GM18499 (cell line): Measurements from ENCODE around the gene RHBDD1.
A peak's percentile ranks its signal among the peaks of the same experiment; 100 is the strongest.

Source experiments
- ATAC-seq: cut with Tn5 transposase; IDR thresholded peaks from one replicate; pipeline ENCODE4 v1.9.1; 2021; ENCODE audit warnings: moderate number of reproducible peaks; ENCODE audit not compliant: insufficient read depth, unreplicated experiment

RHBDD1 gene, protein sequence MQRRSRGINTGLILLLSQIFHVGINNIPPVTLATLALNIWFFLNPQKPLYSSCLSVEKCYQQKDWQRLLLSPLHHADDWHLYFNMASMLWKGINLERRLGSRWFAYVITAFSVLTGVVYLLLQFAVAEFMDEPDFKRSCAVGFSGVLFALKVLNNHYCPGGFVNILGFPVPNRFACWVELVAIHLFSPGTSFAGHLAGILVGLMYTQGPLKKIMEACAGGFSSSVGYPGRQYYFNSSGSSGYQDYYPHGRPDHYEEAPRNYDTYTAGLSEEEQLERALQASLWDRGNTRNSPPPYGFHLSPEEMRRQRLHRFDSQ

GRCh38 chr2:226835796-226836547 lies at the start of gene RHBDD1:
Gene RHBDD1, plus strand, starts transcription at chr2:226836054. Its CDS starts 28,640 bp downstream, at chr2:226864694.
- peak; percentile 81 for ATAC-seq

DNA sequence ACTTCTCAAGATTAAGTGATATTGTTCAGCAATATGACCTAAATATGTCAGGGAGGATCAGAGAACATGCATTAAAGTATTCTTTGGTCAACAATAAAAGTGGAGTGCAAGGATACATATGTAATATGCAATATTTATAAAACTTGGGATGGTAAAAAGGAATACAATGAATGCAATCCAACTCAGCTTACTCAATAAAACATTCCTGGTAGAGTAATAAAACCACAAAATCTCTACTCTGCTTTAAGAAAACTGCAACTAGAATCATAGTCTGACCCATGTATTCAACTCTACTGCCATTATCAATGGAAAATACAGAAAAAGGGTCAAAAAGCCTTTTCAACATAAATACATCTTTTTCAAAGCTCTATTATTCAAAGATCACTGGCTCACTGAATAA lies 47.8 kb upstream of the RHBDD1 start:
- ATAC-seq, result no peak

DNA sequence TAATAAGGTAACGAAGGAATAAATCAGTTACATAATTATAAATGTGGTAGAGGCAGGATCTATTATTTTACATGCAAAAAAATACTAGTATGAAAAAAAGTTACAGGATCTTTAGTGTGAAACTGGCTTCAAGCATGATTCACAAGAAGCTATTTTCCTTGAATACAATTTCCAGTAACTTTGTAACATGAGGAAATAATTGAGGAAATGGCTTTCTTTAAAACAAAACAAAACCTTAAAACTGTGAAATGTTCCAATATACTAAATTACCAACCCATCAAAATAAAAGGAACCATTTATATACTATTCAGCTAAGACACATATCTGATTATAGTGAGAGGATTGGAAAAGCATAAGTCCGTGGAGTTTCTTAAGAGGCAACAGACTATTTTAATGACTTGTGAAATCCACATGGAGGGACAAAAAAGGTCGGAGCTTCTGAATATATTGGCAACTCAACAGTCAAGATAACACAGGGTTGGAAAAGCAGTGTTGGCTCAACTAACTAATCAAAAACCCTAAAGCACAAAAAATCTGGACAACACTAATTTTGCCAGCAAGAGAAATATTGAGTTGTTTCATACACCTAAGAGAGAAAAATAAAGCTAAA lies 46.9 kb upstream of the RHBDD1 start:
- no peak for ATAC-seq

DNA sequence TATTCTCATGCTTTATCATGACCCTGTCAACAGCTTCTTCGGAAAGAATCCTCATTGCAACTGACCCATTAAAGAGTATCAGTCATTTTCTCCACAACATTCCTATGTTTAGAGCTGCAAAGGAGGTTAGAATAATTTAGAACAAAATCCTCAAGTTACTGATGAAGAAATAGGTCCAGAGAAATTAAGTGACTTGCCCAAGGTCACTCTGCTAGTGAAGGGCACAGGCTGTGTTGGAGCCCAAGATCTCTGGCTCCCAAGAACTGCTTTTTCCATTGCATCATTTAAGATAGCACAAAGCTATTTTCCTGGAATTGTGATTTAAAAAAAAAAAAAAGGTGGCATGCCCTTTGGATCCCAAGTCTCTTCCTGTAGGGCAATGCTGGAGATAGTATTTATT lies 45.8 kb upstream of the RHBDD1 start:
- ATAC-seq, result no peak

- no peak for ATAC-seq
These were observed 45.4 kb upstream of the RHBDD1 start for GRCh38 chr2:226790431-226790830.

DNA sequence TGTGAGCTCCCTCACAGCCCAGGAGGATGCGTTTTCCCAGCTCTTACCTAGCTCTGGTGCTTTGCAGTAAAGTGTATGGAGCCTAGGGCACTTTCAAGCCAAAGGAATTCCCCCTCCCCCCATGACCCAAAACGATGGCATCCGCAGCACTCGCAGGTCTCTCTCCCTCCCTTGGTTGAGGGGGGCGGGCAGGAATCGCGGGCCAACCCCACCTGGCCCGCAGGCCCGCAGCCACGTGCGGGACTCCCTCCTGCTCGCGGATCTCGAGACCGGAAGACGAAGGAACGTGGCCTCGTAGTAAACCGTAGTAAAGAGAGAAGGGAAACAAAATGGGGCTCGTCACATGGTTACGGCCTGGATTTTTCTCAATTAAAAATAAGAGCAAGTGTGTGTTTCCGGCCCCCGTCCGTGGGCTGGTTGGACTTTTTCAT lies 44.8 kb upstream of the RHBDD1 start:
- peak; percentile 45 for ATAC-seq

DNA sequence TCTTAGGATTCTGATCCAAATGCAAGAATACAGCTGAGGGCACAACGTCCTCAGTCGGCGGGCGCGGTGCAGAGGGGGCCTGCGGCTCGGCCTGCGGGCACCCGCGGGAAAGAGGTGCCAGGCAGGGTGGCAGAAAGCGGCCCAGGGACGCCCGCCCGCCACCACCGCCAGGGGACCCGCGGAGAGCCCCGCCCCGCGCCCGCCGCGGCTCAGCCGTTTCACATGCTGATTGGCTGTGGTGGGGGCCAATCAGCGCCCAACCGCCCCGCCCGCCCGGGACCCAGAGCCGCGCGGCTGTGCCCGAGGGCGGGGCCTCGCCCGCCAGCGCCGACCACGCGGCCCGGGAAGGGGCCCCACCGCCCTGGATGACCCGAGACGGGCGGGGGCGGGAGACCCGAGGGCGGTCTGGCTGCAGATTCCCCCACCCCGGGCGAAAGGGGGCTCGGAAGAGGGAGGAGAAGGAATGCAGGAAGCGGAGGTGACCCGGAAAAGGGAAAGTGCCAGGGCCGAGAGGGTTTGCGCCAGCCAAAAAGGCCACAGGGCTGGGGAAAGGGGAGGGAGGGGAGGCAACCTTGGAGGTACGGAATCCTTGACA lies 44.3 kb upstream of the RHBDD1 start:
- peak; percentile 65 for ATAC-seq

DNA sequence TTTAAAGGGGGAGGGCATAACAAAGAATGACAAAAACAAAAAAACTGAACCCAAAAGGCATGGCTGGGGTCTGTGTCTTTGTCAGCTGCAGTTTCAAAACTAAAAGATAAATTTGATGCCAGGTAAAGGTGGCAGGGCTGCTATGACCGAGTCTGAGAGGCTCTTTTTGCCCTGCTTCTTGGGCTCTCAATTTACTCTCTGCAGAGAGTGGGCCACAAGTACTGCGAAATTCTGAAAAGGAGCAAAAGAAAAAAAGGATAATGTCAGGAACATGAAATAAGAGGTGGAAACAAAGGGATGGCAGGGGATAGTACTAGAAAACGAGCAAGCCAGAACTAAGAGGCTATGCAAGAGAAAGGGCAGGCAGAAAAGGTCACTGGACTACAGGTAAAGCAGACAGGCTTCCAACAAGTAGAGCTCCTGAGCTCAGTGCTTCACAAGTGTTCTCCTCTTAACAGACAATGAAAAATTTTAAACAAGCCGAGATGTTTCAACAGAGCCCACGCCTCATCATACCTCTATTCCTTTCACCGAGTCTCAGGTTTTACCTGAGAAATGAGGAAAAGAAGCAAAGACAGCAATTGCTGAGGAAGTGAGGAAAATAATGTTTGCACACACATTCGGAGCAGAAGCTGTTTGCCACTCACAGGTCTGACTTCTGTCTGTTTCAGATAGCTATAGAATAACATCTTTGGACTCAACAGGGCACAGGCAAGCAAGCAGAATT lies 43.5 kb upstream of the RHBDD1 start:
- ATAC-seq, result no peak

GRCh38 chr2:226793646-226794045 lies 42.2 kb upstream of the RHBDD1 start:
- no peak for ATAC-seq

DNA sequence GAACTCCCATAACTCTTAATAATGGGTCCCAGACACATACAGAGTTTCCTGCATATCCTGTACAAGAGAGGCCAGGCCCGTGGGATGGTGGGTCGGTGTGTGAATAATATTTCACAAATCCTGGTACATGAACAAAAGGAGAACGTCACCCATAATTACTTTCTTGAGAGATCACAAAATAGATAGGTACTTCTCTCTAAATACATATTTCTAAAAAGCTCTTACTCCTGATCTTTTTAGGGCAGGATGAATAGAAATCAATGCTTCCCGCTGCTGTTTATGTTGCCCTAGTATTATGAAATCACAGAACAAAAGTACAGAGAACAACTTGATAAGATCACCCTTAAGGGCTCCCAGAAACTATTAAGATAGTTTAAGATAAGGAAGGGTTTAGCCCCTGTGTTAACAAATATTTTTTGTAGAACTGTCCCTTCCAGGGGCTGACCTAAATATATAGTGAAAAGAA lies 41.6 kb upstream of the RHBDD1 start:
- ATAC-seq, result no peak

GRCh38 chr2:226794751-226795171 lies 41.1 kb upstream of the RHBDD1 start:
- no peak for ATAC-seq

DNA sequence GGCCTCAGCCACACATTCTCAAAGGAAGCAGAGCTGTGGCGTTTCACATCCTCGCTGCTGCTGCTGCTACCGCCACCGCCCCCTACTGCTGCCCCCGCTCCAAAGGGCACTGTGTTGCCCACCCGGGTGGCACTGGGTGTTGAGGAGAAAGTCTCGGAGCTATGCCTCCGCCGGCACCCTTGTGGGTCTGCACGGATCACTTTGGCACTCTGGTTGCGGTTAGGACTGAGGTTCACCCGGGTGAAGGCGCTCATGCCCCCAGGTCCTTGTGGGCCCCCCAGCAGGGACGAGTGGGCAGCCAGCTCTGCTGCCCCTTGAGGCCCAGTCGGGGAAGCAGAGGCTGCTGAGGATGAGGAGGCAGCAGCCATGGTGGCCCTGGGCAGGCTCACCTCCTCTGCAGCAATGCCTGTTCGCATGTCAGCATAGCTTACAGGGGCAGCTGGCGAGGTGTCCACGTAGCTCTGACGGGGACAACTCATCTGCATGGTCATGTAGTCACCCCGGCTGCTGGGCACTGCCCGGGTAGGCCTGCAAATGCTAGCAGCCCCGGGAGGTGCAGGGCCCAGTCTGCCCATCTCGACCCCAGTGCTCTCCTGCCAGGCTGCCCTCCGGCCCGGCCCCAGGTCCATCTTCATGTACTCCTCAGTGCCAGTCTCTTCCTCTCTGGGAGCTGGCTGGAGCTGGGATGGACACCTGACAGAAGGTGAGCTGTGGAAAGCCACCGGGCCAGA lies 40.4 kb upstream of the RHBDD1 start:
- no peak for ATAC-seq

DNA sequence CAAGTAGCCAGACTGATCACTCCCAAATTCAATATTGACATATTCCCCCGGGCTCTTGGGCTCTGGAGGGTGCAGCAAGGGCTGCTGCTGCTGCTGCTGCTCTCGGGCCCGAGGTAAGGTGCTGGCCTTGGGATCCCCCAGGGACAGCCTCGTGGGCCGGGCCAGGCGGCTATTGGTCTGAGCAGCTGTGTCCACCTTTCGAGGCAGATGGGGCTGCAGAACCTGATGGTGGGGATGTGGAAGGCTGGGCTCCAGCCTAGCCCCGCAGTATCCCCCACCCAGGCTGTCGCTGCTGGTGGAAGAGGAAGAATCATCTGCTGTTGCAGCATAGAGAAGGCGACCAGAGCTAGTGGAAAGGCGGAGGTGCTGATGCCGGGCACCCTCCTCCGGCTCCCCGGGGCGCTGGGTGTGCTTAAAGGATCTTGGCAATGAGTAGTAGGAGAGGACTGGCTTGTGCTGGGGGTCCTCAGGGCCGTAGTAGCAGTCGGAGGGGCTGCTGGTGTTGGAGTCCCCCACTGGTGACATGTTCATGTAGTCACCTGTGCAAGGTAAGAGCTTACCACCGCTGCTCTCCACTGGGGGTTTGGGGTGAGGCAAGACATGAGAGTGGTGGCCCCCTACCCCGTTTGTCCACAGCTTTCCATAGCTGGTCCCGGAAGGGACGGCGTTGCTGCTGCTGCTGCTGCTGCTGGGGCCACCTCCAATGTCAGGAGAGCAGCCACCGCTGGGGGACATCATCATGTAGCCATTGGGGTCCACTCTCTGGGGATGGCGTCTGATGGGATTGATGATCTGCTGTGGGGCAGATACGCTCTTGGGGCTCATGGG lies 39.6 kb upstream of the RHBDD1 start:
- ATAC-seq, result no peak

DNA sequence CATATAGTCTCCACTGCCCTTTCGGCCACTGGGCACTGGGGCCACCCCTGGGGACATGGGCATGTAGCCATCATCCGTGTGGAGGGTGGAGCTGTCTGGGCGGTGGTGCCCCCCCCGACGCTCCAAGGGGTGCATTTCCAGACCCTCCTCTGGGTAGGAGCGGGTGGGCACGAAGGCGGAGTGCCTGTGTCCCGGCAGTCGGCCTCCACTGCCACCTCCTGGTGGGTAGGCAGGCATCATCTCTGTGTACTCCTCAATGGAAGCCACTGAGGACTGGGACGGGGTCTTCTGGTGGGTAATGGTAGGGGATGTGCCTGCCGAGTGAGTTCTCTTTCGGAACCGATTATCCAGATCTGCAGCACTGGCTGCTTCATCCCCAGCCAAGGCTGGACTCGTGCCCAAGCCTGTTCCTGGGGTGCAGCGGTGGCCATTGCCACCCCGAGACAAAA lies 39.0 kb upstream of the RHBDD1 start:
- ATAC-seq, result no peak

GRCh38 chr2:226797289-226797988 lies 38.4 kb upstream of the RHBDD1 start:
- no peak for ATAC-seq

- ATAC-seq, result no peak
These were observed 37.8 kb upstream of the RHBDD1 start for GRCh38 chr2:226797989-226798421.

GRCh38 chr2:226798422-226799210 lies 37.2 kb upstream of the RHBDD1 start:
- ATAC-seq, result peak; percentile 30
